Loucy (cell line): ENCODE measurements around the gene PRAMEF5.
"Not testable (repeated sequence)": the region's sequence is repeated elsewhere in the genome, so short reads cannot be mapped to it uniquely, and the experiment has no call there.

Experiments used
- EZH2phosphoT487 ChIP-seq: fragments of 200-600 bp; IDR thresholded peaks from 2 replicates; pipeline ENCODE4 v1.6.1; 2018; ENCODE audit warnings: antibody characterized with exemption, mild to moderate bottlenecking, moderate library complexity, borderline replicate concordance
- TF ChIP-seq, protein P1 (sequence below): fragments of 200-600 bp; sonication (generic); conservative IDR thresholded peaks from 2 replicates; pipeline ENCODE4 v1.5.1; 2014; ENCODE audit warnings: mild to moderate bottlenecking, antibody characterized with exemption, low read length

DNA sequence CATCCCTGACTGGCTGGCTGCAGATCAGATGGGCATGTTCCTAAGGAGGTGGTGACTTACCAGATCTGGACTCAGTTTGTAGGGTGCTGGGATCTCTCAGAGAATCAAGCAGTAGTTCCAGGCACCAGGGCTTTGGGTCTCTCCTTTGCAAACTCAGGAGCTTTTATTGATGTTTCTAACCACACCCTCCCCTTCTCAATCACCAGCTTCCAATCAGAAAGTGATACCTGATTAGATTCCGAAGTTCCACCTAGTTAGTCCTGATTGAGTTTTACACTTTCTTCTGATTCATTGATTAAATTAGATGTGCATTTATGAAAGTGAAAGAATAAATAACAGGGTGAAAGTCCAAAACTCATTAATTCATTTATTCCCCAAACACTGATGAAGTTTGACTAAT lies 31.0 kb downstream of the PRAMEF5 start, which contains the start of gene PRAMEF8:
- TF ChIP-seq, protein P1, sequence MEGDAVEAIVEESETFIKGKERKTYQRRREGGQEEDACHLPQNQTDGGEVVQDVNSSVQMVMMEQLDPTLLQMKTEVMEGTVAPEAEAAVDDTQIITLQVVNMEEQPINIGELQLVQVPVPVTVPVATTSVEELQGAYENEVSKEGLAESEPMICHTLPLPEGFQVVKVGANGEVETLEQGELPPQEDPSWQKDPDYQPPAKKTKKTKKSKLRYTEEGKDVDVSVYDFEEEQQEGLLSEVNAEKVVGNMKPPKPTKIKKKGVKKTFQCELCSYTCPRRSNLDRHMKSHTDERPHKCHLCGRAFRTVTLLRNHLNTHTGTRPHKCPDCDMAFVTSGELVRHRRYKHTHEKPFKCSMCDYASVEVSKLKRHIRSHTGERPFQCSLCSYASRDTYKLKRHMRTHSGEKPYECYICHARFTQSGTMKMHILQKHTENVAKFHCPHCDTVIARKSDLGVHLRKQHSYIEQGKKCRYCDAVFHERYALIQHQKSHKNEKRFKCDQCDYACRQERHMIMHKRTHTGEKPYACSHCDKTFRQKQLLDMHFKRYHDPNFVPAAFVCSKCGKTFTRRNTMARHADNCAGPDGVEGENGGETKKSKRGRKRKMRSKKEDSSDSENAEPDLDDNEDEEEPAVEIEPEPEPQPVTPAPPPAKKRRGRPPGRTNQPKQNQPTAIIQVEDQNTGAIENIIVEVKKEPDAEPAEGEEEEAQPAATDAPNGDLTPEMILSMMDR, result not testable (repeated sequence)
- TF ChIP-seq EZH2phosphoT487, result not testable (repeated sequence)
